SU-DHL-6 (cell line): ENCODE data around the gene LAMA1.

Experiments
- EZH2phosphoT487 ChIP-seq: fragments of 200-600 bp; sonication (generic), shearing (Covaris generic); conservative IDR thresholded peaks from 2 replicates; pipeline ENCODE4 v1.6.1; 2018; ENCODE audit warnings: mild to moderate bottlenecking, antibody characterized with exemption, low read length, moderate library complexity, mixed read lengths
- TF ChIP-seq, protein P1 (sequence below): fragments of 200-600 bp; sonication (generic); IDR thresholded peaks from one replicate; pipeline ENCODE4 v1.5.1; 2017; ENCODE audit warnings: antibody characterized with exemption, mild to moderate bottlenecking, low read length, moderate library complexity; ENCODE audit not compliant: insufficient read depth, poor library complexity, severe bottlenecking

DNA sequence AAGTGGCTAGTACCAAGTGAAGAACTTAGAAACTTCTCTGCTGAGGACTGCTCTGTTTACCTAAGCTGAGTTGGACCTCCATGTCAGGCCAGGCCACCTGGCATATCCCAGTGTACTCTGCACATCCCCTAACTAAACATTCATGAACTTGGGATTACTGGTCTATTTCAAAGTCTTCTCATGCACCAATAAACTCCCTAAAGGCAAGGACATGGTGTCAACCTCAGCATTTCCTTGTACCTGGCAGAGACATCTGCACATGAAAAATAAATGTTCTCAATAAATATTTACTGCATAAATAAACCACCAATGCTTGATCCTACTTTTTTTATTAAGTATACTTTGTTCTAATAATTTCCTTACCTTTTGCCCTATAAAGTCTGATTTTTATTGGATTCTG lies 124.8 kb downstream of the LAMA1 start:
- TF ChIP-seq, protein P1, sequence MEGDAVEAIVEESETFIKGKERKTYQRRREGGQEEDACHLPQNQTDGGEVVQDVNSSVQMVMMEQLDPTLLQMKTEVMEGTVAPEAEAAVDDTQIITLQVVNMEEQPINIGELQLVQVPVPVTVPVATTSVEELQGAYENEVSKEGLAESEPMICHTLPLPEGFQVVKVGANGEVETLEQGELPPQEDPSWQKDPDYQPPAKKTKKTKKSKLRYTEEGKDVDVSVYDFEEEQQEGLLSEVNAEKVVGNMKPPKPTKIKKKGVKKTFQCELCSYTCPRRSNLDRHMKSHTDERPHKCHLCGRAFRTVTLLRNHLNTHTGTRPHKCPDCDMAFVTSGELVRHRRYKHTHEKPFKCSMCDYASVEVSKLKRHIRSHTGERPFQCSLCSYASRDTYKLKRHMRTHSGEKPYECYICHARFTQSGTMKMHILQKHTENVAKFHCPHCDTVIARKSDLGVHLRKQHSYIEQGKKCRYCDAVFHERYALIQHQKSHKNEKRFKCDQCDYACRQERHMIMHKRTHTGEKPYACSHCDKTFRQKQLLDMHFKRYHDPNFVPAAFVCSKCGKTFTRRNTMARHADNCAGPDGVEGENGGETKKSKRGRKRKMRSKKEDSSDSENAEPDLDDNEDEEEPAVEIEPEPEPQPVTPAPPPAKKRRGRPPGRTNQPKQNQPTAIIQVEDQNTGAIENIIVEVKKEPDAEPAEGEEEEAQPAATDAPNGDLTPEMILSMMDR, result no peak
- TF ChIP-seq EZH2phosphoT487, result no peak
